GM23338 (cell line): Measurements from ENCODE around the gene DHRSX. TPM values are rescaled to one million over a fixed set of nuclear protein-coding genes. Genes with fewer than 3 reads are reported as not detected.

Experiments
- ATAC-seq: fragments of 200-7000 bp; cut with Tn5 transposase; 3 replicates; pipeline ENCODE4 v1.9.1; 2020
- DNase-seq: peaks from one replicate; pipeline ENCODE4 v3.0.0-alpha.2; 2015; ENCODE audit warnings: low spot score
- H2AFZ ChIP-seq: fragments of 200-600 bp; sonication (generic); 2 replicates; pipeline ENCODE4 v1.8.0; 2016; ENCODE audit warnings: antibody characterized with exemption, mild to moderate bottlenecking, moderate library complexity
- H3F3A ChIP-seq: fragments of 200-600 bp; sonication (generic); replicated peaks from 2 replicates; pipeline ENCODE4 v1.8.0; 2017; ENCODE audit warnings: antibody characterized with exemption, mixed run types, low read depth
- H3K27ac ChIP-seq: fragments of 200-600 bp; sonication (generic); 2 replicates; pipeline ENCODE4 v1.6.1; 2016; ENCODE audit warnings: low read depth
- H3K27me3 ChIP-seq: fragments of 200-600 bp; sonication (generic); 2 replicates; pipeline ENCODE4 v1.8.0; 2016; ENCODE audit warnings: mild to moderate bottlenecking, mixed run types, moderate library complexity; ENCODE audit not compliant: insufficient read depth
- H3K36me3 ChIP-seq: fragments of 200-600 bp; sonication (generic); 2 replicates; pipeline ENCODE4 v1.8.0; 2016; ENCODE audit warnings: mild to moderate bottlenecking; ENCODE audit not compliant: insufficient read depth
- H3K4me1 ChIP-seq: fragments of 200-600 bp; sonication (generic); 2 replicates; pipeline ENCODE4 v1.8.0; 2016; ENCODE audit warnings: mild to moderate bottlenecking, moderate library complexity; ENCODE audit not compliant: insufficient read depth
- H3K4me2 ChIP-seq: fragments of 200-600 bp; sonication (generic); 2 replicates; pipeline ENCODE4 v1.7.1; 2017; ENCODE audit warnings: mixed run types
- H3K4me3 ChIP-seq: fragments of 200-600 bp; sonication (generic); 2 replicates; pipeline ENCODE4 v1.6.1; 2016; ENCODE audit warnings: mixed run types
- H3K79me2 ChIP-seq: fragments of 200-600 bp; sonication (generic); replicated peaks from 2 replicates; pipeline ENCODE4 v1.8.0; 2017; ENCODE audit warnings: mild to moderate bottlenecking; ENCODE audit not compliant: insufficient read depth
- H3K9me2 ChIP-seq: fragments of 200-600 bp; sonication (generic); 2 replicates; pipeline ENCODE4 v1.8.0; 2017; ENCODE audit not compliant: insufficient read depth
- H4K20me1 ChIP-seq: fragments of 200-600 bp; sonication (generic); replicated peaks from 2 replicates; pipeline ENCODE4 v1.8.0; 2017; ENCODE audit warnings: mild to moderate bottlenecking; ENCODE audit not compliant: insufficient read depth
- H3K27ac Mint-ChIP-seq: 2 replicates; pipeline ENCODE4 v1.8.0; 2020; ENCODE audit warnings: inconsistent platforms, mild to moderate bottlenecking, moderate library complexity, mixed read lengths
- H3K27me3 Mint-ChIP-seq: 3 replicates; pipeline ENCODE4 v1.8.0; 2022; ENCODE audit warnings: low read depth, mild to moderate bottlenecking, moderate library complexity, mixed read lengths, inconsistent platforms; ENCODE audit not compliant: insufficient read depth, poor library complexity
- H3K36me3 Mint-ChIP-seq: 3 replicates; pipeline ENCODE4 v1.8.0; 2021; ENCODE audit warnings: low read depth, mild to moderate bottlenecking, inconsistent platforms, moderate library complexity, mixed read lengths
- H3K4me1 Mint-ChIP-seq: 3 replicates; pipeline ENCODE4 v1.8.0; 2020; ENCODE audit warnings: mild to moderate bottlenecking, inconsistent platforms, mixed read lengths
- H3K4me3 Mint-ChIP-seq: 3 replicates; pipeline ENCODE4 v1.8.0; 2021; ENCODE audit warnings: moderate library complexity, mild to moderate bottlenecking, inconsistent platforms, mixed read lengths
- H3K9me3 Mint-ChIP-seq: 3 replicates; pipeline ENCODE4 v1.8.0; 2020; ENCODE audit warnings: moderate library complexity, mild to moderate bottlenecking, inconsistent platforms, mixed read lengths
- CREB1 ChIP-seq: fragments of 250-450 bp; sonication (Bioruptor Pico); IDR thresholded peaks from 2 replicates; pipeline ENCODE4 v1.5.0; 2020; ENCODE audit warnings: low read depth, mild to moderate bottlenecking, moderate library complexity
- EZH2 ChIP-seq: fragments of 200-600 bp; sonication (generic); IDR thresholded peaks from one replicate; pipeline ENCODE4 v1.8.0; 2017; ENCODE audit warnings: antibody characterized with exemption, mild to moderate bottlenecking, low read depth; ENCODE audit not compliant: unreplicated experiment
- EZH2phosphoT487 ChIP-seq: fragments of 200-600 bp; sonication (generic); IDR thresholded peaks from one replicate; pipeline ENCODE4 v1.8.1; 2018; ENCODE audit warnings: antibody characterized with exemption; ENCODE audit not compliant: unreplicated experiment
- JUNB ChIP-seq: IDR thresholded peaks from one replicate; pipeline ENCODE4 v1.6.1; 2016; ENCODE audit warnings: antibody characterized with exemption; ENCODE audit not compliant: unreplicated experiment
- NANOG ChIP-seq: IDR thresholded peaks from 2 replicates; pipeline ENCODE4 v1.6.1; 2016; ENCODE audit warnings: antibody characterized with exemption, borderline replicate concordance
- POLR2AphosphoS5 ChIP-seq: IDR thresholded peaks from 2 replicates; pipeline ENCODE4 v1.6.1; 2016; ENCODE audit warnings: antibody characterized with exemption, low read depth
- STAT1 ChIP-seq: IDR thresholded peaks from one replicate; pipeline ENCODE4 v1.6.1; 2016; ENCODE audit warnings: antibody characterized with exemption; ENCODE audit not compliant: unreplicated experiment
- ZNF114 ChIP-seq: fragments of 250-450 bp; sonication (Bioruptor Pico); IDR thresholded peaks from 2 replicates; pipeline ENCODE4 v1.5.0; 2020; ENCODE audit warnings: mild to moderate bottlenecking, moderate library complexity
- ZNF331 ChIP-seq: fragments of 250-450 bp; sonication (Bioruptor Pico); IDR thresholded peaks from 2 replicates; pipeline ENCODE4 v1.5.0; 2020; ENCODE audit warnings: low read depth, mild to moderate bottlenecking, moderate library complexity
- polyA plus RNA-seq: library from polyadenylated mRNA; unstranded; fragments of >200 nt; fragmentation: Nextera tagmentation; extraction: Ambion mirVana; gene quantifications from 2 replicates; pipeline ENCODE4 v1.2.1, GENCODE V29; 2016
- total RNA-seq: library from RNA; depleted of rRNA; stranded (reverse); fragments of >200 nt; shearing (Covaris generic); gene quantifications from 2 replicates; pipeline ENCODE4 v1.2.3, GENCODE V29; 2014
- TF ChIP-seq, protein P1 (sequence below): IDR thresholded peaks from one replicate; pipeline ENCODE4 v1.6.1; 2018; ENCODE audit warnings: antibody characterized with exemption; ENCODE audit not compliant: unreplicated experiment
- TF ChIP-seq, protein P2 (sequence below): fragments of 250-450 bp; sonication (Bioruptor Pico); IDR thresholded peaks from 2 replicates; pipeline ENCODE4 v1.5.0; 2020; ENCODE audit warnings: mild to moderate bottlenecking, moderate library complexity
- TF ChIP-seq, protein P3 (sequence below), 2 experiments: fragments of 200-600 bp in 1 of 2; sonication (generic) in 1 of 2; conservative IDR thresholded peaks; 2 replicates each; pipeline versions ENCODE4 v1.5.1 to v1.6.1; 2016 to 2017; ENCODE audit warnings: antibody characterized with exemption in 2 of 2, low read depth in 2 of 2, mild to moderate bottlenecking in 2 of 2, moderate library complexity in 1 of 2
- TF ChIP-seq, protein P4 (sequence below): IDR thresholded peaks from 2 replicates; pipeline ENCODE4 v1.6.1; 2016; ENCODE audit warnings: antibody characterized with exemption

The DHRSX gene
- total and polyA plus RNA-seq, 2 experiments from 2014 or later: 33.9 to 43.0 TPM

DNA sequence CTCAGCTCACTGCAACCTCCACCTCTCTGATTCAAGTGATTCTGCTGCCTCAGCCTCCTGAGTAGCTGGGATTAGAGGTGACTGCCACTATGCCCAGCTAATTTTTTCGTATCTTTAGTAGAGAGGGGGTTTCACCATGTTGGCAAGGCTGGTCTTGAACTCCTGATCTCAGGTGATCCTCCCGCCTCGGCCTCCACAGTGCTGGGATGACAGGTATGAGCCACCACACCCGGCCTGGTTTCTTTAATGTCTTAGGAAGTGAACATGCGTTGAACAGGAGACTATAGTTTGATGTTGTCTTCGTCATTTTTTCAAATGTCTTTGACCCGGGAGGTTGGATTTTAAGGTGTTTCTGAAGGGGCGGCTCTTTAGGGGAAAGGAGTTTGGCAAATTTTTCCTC is 91.0 kb downstream of the DHRSX start:
- H4K20me1 ChIP-seq: no peaks in the 10 kb centered on the region
- H2AFZ ChIP-seq: no peak overlapping the region
- Mint-ChIP-seq H3K27ac (no peak overlapping the region; the same call in 1 of the 2 replicates), H3K27me3 (peaks cover 2% of the 10 kb centered on the region), H3K4me1 (peaks cover 6% of the 10 kb centered on the region; the same call in 2 of the 3 replicates), H3K36me3 (peaks cover 45% of the 10 kb centered on the region), H3K9me3 (peaks cover 24% of the 10 kb centered on the region), H3K4me3 (no peak overlapping the region)
- H3K4me1 ChIP-seq: 0 out of 2 replicates have a peak, but pooled peaks cover 1% of the 10 kb centered on the region
- peaks cover 21% of the 10 kb centered on the region for H3K36me3 ChIP-seq
- H3K27ac ChIP-seq: no peak overlapping the region; the same call in 1 of the 2 replicates
- H3F3A ChIP-seq: no peaks in the 10 kb centered on the region
- DNase-seq: no peak
- H3K4me2 ChIP-seq: no peak overlapping the region
- peaks cover 13% of the 10 kb centered on the region for H3K9me2 ChIP-seq
- H3K79me2 ChIP-seq: peaks cover 17% of the 10 kb centered on the region; the same call in 1 of the 2 replicates
- H3K27me3 ChIP-seq: no peaks in the 10 kb centered on the region
- H3K4me3 ChIP-seq: no peak overlapping the region
- ATAC-seq: no peak
- TF ChIP-seq JUNB: no peak
- TF ChIP-seq ZNF114 (CRISPR knock-in tag): no peak
- no peak for TF ChIP-seq NANOG
- TF ChIP-seq EZH2: no peak
- TF ChIP-seq CREB1: no peak
- TF ChIP-seq ZNF331 (CRISPR knock-in tag): no peak
- TF ChIP-seq POLR2AphosphoS5: no peak
- TF ChIP-seq, protein P1, sequence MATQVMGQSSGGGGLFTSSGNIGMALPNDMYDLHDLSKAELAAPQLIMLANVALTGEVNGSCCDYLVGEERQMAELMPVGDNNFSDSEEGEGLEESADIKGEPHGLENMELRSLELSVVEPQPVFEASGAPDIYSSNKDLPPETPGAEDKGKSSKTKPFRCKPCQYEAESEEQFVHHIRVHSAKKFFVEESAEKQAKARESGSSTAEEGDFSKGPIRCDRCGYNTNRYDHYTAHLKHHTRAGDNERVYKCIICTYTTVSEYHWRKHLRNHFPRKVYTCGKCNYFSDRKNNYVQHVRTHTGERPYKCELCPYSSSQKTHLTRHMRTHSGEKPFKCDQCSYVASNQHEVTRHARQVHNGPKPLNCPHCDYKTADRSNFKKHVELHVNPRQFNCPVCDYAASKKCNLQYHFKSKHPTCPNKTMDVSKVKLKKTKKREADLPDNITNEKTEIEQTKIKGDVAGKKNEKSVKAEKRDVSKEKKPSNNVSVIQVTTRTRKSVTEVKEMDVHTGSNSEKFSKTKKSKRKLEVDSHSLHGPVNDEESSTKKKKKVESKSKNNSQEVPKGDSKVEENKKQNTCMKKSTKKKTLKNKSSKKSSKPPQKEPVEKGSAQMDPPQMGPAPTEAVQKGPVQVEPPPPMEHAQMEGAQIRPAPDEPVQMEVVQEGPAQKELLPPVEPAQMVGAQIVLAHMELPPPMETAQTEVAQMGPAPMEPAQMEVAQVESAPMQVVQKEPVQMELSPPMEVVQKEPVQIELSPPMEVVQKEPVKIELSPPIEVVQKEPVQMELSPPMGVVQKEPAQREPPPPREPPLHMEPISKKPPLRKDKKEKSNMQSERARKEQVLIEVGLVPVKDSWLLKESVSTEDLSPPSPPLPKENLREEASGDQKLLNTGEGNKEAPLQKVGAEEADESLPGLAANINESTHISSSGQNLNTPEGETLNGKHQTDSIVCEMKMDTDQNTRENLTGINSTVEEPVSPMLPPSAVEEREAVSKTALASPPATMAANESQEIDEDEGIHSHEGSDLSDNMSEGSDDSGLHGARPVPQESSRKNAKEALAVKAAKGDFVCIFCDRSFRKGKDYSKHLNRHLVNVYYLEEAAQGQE: no peak
- TF ChIP-seq STAT1: no peak
- TF ChIP-seq, protein P2, sequence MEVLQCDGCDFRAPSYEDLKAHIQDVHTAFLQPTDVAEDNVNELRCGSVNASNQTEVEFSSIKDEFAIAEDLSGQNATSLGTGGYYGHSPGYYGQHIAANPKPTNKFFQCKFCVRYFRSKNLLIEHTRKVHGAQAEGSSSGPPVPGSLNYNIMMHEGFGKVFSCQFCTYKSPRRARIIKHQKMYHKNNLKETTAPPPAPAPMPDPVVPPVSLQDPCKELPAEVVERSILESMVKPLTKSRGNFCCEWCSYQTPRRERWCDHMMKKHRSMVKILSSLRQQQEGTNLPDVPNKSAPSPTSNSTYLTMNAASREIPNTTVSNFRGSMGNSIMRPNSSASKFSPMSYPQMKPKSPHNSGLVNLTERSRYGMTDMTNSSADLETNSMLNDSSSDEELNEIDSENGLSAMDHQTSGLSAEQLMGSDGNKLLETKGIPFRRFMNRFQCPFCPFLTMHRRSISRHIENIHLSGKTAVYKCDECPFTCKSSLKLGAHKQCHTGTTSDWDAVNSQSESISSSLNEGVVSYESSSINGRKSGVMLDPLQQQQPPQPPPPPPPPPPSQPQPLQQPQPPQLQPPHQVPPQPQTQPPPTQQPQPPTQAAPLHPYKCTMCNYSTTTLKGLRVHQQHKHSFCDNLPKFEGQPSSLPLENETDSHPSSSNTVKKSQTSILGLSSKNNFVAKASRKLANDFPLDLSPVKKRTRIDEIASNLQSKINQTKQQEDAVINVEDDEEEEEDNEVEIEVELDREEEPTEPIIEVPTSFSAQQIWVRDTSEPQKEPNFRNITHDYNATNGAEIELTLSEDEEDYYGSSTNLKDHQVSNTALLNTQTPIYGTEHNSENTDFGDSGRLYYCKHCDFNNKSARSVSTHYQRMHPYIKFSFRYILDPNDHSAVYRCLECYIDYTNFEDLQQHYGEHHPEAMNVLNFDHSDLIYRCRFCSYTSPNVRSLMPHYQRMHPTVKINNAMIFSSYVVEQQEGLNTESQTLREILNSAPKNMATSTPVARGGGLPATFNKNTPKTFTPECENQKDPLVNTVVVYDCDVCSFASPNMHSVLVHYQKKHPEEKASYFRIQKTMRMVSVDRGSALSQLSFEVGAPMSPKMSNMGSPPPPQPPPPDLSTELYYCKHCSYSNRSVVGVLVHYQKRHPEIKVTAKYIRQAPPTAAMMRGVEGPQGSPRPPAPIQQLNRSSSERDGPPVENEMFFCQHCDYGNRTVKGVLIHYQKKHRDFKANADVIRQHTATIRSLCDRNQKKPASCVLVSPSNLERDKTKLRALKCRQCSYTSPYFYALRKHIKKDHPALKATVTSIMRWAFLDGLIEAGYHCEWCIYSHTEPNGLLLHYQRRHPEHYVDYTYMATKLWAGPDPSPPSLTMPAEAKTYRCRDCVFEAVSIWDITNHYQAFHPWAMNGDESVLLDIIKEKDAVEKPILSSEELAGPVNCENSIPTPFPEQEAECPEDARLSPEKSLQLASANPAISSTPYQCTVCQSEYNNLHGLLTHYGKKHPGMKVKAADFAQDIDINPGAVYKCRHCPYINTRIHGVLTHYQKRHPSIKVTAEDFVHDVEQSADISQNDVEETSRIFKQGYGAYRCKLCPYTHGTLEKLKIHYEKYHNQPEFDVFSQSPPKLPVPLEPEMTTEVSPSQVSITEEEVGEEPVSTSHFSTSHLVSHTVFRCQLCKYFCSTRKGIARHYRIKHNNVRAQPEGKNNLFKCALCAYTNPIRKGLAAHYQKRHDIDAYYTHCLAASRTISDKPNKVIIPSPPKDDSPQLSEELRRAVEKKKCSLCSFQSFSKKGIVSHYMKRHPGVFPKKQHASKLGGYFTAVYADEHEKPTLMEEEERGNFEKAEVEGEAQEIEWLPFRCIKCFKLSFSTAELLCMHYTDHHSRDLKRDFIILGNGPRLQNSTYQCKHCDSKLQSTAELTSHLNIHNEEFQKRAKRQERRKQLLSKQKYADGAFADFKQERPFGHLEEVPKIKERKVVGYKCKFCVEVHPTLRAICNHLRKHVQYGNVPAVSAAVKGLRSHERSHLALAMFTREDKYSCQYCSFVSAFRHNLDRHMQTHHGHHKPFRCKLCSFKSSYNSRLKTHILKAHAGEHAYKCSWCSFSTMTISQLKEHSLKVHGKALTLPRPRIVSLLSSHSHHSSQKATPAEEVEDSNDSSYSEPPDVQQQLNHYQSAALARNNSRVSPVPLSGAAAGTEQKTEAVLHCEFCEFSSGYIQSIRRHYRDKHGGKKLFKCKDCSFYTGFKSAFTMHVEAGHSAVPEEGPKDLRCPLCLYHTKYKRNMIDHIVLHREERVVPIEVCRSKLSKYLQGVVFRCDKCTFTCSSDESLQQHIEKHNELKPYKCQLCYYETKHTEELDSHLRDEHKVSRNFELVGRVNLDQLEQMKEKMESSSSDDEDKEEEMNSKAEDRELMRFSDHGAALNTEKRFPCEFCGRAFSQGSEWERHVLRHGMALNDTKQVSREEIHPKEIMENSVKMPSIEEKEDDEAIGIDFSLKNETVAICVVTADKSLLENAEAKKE (CRISPR knock-in tag): no peak
- TF ChIP-seq EZH2phosphoT487: no peak
- TF ChIP-seq, protein P3, sequence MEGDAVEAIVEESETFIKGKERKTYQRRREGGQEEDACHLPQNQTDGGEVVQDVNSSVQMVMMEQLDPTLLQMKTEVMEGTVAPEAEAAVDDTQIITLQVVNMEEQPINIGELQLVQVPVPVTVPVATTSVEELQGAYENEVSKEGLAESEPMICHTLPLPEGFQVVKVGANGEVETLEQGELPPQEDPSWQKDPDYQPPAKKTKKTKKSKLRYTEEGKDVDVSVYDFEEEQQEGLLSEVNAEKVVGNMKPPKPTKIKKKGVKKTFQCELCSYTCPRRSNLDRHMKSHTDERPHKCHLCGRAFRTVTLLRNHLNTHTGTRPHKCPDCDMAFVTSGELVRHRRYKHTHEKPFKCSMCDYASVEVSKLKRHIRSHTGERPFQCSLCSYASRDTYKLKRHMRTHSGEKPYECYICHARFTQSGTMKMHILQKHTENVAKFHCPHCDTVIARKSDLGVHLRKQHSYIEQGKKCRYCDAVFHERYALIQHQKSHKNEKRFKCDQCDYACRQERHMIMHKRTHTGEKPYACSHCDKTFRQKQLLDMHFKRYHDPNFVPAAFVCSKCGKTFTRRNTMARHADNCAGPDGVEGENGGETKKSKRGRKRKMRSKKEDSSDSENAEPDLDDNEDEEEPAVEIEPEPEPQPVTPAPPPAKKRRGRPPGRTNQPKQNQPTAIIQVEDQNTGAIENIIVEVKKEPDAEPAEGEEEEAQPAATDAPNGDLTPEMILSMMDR (conservative IDR thresholded peaks at IDR 0.05; ENCODE audit: low read depth in 2 of 2): no peak
- TF ChIP-seq, protein P4, sequence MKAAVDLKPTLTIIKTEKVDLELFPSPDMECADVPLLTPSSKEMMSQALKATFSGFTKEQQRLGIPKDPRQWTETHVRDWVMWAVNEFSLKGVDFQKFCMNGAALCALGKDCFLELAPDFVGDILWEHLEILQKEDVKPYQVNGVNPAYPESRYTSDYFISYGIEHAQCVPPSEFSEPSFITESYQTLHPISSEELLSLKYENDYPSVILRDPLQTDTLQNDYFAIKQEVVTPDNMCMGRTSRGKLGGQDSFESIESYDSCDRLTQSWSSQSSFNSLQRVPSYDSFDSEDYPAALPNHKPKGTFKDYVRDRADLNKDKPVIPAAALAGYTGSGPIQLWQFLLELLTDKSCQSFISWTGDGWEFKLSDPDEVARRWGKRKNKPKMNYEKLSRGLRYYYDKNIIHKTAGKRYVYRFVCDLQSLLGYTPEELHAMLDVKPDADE: no peak
